Activated CD4-positive, alpha-beta T cell treated with anti-CD3 and anti-CD28 coated beads, Interleukin-2, Interleukin-6, amounts not matched to agents 100 ng/mL and 50 ng/mL, durations not matched to agents 16 hours and 8 hours (primary cell): Measurements from ENCODE around the gene PTPRCAP.

Source experiments
- DNase-seq: peaks from one replicate; pipeline ENCODE4 v3.0.0-alpha.2; 2020

PTPRCAP gene

GRCh38 chr11:67465189-67465510 is 27.7 kb upstream of the PTPRCAP start:
- DNase-seq: no peak

- peak; percentile 98 for DNase-seq
These were observed 27.1 kb upstream of the PTPRCAP start for GRCh38 chr11:67464411-67465188.

GRCh38 chr11:67463680-67464410 is 26.4 kb upstream of the PTPRCAP start:
- DNase-seq: no peak

DNA sequence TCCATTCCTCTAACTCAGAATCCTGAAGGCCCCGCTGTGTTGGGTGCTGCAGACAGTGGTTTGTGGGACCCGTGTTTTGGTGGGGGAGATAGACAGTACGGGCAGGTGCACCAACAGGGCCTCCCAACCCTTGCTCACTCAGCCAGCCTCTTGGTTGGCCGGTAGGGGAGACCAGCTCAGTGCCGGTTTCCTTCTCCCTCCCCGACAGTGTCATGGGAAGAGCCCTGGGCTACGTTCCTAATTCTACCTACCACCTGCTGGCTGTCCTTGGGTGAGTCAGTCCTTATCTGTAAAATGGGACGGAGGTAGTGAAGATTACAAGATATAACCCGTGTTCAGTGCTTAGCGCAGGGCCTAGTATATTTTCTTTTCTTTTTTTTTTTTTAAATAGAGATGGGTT is 25.7 kb upstream of the PTPRCAP start:
- no peak for DNase-seq

DNA sequence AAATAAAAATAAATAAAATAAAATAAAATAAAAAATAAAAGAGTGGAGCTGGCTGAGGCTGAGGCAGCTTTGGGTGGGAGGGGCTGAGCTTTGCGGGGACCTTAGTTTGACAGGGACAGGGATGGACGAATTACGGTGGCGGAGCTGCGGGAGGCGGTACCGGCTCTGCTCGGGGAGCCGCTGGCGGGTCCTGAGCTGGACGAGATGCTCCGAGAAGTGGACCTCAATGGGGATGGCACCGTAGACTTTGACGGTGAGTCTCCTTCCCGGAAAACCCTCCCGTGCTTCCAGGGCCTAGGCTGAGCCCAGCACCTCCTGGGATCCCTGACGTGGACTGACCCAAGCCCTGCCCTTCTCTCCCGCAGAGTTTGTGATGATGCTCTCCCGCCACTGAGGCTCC is 20.8 kb upstream of the PTPRCAP start:
- DNase-seq: no peak

DNA sequence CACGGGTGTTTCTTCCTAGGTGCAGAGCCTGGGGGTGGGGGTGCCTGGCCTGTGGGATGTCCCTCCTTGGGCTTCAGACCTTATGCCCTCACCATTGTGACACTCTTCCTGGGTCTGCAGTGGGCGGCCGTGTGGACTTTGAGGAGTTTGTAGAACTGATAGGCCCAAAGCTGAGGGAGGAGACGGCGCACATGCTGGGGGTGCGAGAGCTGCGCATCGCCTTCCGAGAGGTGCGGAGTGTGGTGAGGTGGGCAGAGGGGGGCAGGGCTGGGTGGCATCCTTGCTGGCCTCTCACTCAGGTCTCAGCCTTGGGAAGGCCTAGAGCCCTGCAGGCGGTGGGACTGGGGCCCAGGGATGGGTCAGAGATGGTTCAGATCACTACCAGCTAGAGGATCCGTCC is 20.0 kb upstream of the PTPRCAP start:
- DNase-seq: no peak

GRCh38 chr11:67456068-67456705 is 18.7 kb upstream of the PTPRCAP start:
- DNase-seq: no peak

GRCh38 chr11:67455054-67455453 is 17.6 kb upstream of the PTPRCAP start, which contains the start of gene CABP4:
TSS of gene CABP4 (plus strand) at chr11:67455354. CDS start at chr11:67455424, 70 bp downstream.
- DNase-seq: no peak

DNA sequence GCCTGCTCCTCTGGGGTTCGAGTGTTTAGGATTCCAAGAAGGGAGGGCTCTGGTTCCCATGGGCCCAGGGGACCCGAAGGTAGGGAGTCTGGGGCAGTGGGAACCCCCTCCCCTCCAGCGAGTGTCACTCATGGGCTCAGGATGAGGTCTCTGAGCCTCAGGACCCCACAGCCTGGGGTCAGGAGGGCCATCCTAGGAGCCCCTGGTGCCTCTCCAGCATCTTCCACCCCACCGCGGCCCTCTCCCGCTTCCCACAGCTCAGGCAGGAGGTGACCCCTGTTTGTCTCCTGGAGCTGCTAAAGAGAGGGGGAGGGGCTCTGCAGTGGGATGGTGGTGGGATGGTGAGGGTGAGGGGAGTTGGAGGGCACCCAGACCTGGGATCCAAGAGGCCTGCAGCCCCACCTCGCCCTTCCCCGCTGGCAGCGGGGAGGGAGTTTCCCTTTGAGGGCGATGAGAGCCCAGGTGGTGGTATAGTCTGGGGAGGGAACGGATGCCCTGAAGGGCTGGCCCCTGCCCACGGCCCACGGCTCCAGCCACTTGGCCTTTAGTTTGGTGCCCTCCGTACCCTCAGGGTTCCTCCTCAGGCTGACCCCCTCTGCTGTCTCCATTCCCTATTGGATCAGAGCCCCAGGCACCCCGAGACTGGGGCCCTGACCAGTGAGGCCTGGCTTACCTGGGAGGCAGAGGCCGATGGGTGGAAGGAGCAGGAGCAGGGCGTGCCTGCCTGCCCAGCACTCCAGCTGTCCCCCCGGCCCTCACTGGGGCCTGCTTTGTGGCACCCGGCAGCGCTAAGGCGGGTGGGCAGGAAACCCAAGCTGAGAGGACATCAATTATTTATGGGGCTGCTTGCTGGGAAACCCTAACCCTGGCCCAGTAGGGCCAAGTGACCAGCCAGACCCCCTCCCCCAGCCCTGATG is 16.6 kb upstream of the PTPRCAP start:
- no peak for DNase-seq

- no peak for DNase-seq
These were observed 14.9 kb upstream of the PTPRCAP start, which contains the start of gene GPR152 for GRCh38 chr11:67452141-67452952. TSS of gene GPR152 (minus strand) at chr11:67452729. CDS start at chr11:67452724, 5 bp downstream.

DNA sequence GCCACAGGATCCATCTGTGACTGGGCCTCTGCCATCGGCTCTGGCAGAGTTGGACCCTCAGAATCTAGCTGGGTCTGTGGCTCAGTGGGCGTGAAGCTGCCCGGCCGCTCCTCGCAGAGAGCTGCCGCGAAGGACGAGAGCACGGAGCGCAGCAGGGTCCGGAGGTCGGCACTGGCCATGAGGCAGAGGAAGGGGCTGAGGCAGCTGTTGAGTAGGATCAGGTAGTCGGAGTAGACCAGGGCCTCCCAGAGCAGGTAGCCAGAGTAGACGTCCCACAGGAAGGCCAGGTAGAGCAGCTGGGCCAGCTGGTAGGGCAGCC is 14.1 kb upstream of the PTPRCAP start:
- DNase-seq: no peak

DNA sequence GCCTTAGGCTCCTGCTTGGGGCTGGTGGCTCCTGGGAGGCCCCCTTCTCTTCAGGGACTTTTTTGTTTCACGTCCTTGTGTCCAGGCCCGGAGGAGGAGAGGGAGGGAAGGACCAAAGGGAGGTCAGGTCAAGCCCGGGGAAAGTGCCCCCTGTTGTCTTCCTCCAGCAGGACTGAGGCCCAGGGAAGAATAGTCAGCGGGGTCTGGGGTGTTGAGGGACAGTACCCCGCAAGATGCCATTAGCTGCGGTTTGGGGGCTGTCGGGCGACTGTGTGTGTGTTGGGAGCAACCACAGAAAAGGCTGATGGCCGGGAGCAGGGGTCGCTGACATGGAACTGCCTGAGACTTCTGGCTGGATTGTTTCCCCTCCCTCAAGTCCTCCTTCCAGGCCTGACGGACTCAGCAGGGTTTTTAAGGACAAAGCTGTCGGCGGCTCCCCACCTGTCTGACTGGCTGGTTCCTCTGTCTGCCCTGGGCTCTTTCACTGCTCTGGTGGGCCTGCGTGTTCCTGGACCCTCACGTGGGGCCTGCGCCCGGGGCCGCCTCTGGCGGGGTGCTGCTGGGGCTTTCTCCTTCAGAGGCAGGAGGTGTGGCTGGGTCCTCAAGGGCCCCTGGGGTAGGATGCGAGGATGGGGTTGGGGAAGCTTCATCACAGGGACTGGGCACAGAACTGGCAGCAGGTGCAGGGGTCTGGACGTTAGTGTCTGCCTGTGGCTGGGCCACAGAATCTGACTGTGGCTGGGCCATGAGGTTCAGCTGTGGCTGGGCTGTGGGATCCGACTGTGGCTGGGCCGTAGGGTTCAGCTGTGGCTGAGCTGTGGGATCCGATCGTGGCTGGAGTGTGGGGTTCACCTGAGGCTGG is 13.5 kb upstream of the PTPRCAP start:
- DNase-seq: no peak

GRCh38 chr11:67449116-67449844 is 11.8 kb upstream of the PTPRCAP start:
- DNase-seq: no peak

- DNase-seq: no peak
These were observed 10.7 kb upstream of the PTPRCAP start for GRCh38 chr11:67448220-67448609.

DNA sequence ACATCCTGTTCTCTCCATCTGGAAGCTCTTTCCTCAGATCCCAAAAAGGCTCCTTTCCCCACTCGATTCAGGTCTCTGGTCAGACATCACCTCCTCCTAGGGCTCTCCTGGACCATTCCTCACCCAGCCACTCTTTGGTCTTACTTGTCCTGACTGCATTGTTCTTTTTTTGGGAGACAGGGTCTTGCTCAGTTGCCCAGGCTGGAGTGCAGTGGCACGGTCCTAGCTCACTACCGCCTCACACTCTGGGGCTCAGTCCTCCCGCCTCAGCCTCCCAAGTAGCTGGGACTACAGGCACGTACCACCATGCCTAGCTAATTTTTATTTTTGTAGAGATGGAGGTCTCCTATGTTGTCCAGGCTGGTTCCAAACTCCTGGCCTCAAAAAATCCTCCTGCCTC is 8.0 kb upstream of the PTPRCAP start:
- no peak for DNase-seq

GRCh38 chr11:67442504-67443404 is 5.3 kb upstream of the PTPRCAP start:
- DNase-seq: no peak

- DNase-seq: no peak
These were observed 4.4 kb upstream of the PTPRCAP start for GRCh38 chr11:67441731-67442351.

DNA sequence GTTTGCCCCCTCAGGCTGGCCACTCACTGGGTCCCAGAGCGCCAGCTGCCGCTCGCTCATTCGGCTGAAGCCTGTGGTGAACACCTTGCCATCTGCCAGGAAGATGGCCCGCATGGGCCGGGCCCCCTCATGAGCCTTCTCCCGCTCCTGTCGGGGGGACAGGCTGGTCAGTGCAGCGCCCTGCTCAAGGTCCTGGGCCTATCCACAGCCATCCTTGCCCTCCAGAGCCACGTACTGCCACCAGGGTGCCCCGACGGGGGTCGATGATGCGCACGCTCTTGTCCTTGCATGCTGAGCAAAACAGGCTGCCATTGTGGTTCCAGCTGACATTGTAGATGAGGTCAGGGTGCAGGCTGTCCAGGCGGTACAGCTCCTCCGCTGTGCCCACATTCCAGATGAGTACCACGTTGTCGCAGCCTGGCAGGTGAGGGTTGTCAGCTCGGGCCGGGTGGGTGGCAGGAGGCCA is 3.6 kb upstream of the PTPRCAP start:
- no peak for DNase-seq
